CD4-positive, alpha-beta T cell treated with Interferon alpha-2 for 1 hour (primary cell): ENCODE data around the gene KRT36.

Experiments used
- DNase-seq, 2 donors: peaks; one replicate each; pipeline ENCODE4 v3.0.0-alpha.2; 2020 to 2022

The KRT36 gene

GRCh38 chr17:41500131-41500911, 10.6 kb upstream of the KRT36 start:
- no peak for DNase-seq

GRCh38 chr17:41499714-41500113, 10.0 kb upstream of the KRT36 start:
- DNase-seq: no peak

GRCh38 chr17:41498276-41498675, 8.6 kb upstream of the KRT36 start:
- DNase-seq: no peak

GRCh38 chr17:41496803-41497484, 7.2 kb upstream of the KRT36 start:
- DNase-seq: peak; percentile 71 to 72

GRCh38 chr17:41494524-41494923, 4.8 kb upstream of the KRT36 start:
- DNase-seq: no peak

DNA sequence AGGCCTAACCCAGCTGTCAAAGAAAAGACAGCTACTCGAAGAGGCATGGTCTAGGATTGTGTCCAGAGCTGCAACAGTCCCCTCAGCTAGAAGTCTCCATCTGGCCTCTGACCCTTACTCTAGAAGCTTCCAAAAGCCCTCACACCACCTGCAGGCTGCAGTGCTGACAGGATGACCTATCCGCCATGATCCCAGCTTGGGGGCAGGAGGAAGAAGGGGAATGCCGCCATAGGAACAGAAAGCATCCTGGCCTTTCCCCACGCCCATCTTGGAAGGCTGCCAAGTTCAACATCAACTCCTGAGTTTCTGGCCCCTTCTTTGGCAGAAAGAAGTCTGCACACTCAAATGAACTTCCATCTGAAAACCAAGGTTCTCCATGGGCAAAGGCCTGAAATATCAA, 3.1 kb upstream of the KRT36 start:
- DNase-seq: no peak

GRCh38 chr17:41492351-41492750, 2.6 kb upstream of the KRT36 start:
- DNase-seq: peak in 1 of 2 donors; percentile 15

GRCh38 chr17:41491476-41491875, 1.8 kb upstream of the KRT36 start:
- no peak for DNase-seq

- DNase-seq: no peak
These were observed 585 bp upstream of the KRT36 start for GRCh38 chr17:41490000-41490990.

GRCh38 chr17:41486809-41487530, 2.7 kb downstream of the KRT36 start:
- peak in 1 of 2 donors; percentile 20 for DNase-seq

- no peak for DNase-seq
These were observed 3.4 kb downstream of the KRT36 start for GRCh38 chr17:41486316-41486715.

DNA sequence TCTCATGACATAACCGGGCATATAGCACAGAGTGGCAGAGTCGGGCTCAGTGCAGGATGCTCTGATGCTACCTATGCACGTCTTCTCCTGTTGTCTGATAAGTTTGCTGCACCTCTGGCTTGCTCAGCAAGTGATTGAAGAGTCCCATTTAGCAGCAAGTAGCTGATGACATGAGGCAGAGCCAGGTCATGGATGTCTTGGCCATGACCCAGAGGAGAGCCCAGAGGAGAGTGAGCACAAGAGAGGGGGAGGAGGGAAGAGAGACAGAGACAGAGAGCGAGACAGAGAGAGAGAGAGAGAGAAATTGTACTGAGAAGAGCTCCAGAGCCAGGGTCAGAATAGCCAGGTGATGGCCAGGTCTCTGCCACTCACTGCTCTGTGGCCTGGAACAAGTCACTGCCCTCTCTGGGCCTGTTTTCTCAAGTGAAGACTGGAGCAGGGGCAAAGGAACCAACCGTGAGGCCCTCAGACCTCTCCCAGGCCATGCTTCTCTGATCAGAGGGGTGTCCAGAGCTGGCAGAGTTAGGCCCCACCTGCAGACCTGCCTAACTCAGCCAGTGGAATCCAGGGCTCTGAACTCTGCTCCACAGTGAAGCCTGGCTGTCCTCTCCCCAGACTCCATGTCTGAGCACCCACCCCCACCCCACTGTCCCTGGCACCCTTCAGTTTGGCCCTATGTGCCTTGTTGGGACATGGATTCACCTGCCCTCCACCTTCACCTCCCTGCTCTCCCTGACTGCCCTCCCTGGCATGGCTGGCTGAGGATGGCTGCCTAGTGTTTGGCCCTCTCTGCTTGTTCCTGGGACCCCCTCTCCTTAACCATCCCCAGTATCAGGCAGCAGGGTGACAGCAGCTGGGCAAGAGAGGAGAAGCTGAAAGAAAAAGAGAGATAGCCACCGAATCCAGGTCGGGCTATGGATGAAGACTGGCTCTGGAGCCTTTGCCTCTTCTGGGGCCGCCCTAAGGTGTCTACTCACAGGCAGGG, 4.5 kb downstream of the KRT36 start:
- DNase-seq: no peak

- no peak for DNase-seq
These were observed 5.5 kb downstream of the KRT36 start for GRCh38 chr17:41483991-41484826.

DNA sequence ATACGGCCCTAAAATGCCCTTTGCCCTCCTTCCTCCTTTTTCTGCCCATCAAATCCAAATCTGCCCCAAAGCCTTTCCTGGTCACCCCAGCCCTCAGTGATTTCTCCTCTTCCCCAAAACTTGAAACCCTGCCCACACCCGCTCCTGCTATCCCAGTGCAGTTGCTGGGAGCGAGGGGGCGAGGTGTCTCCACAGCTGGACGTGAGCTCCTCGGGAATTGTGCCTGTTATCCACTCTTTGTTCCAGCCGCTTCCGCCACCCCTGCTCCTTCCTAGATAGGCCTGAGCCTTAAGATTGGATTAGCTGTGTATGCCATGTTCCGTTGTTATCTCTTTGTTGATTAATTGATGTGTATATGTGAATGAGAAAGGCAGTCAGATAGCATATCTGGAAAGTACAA, 6.2 kb downstream of the KRT36 start:
- DNase-seq: no peak

- no peak for DNase-seq
These were observed 8.7 kb downstream of the KRT36 start, which contains the start of gene KRT35 for GRCh38 chr17:41481036-41481435. Gene KRT35 (minus strand): TSS chr17:41481151. CDS start chr17:41481097, 54 bp downstream.

GRCh38 chr17:41480581-41480980, 9.1 kb downstream of the KRT36 start:
- no peak for DNase-seq

DNA sequence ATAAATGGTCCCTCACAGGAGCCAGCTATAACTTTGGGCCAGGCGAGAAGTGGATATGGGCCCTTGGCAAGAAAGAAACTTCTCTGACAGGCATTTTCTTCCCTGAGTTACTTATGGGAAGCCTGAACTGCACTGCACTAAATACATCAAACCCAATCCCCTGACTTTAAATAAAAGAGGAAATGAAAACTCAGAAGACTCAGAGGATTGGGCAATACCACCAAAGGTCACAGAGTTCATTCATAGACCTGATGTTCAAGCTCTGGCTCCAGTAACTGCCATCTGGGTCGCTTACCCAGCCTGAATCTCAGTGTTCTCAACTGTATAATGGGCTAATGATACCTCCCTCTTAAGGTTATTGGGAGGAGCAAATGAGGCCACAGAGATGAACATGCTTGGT, 9.6 kb downstream of the KRT36 start:
- DNase-seq: no peak

GRCh38 chr17:41478237-41478636, 11.5 kb downstream of the KRT36 start:
- DNase-seq: no peak

- no peak for DNase-seq
These were observed 12.6 kb downstream of the KRT36 start for GRCh38 chr17:41476866-41477815.
